Activated CD4-positive, alpha-beta T cell treated with anti-CD3 and anti-CD28 coated beads, Interleukin-2, amount 50 U/mL, for 16 hours (primary cell): ENCODE measurements around the gene CCT5.

Experiments used
- DNase-seq: peaks from one replicate; pipeline ENCODE4 v3.0.0-alpha.2; 2020

CCT5 gene

DNA sequence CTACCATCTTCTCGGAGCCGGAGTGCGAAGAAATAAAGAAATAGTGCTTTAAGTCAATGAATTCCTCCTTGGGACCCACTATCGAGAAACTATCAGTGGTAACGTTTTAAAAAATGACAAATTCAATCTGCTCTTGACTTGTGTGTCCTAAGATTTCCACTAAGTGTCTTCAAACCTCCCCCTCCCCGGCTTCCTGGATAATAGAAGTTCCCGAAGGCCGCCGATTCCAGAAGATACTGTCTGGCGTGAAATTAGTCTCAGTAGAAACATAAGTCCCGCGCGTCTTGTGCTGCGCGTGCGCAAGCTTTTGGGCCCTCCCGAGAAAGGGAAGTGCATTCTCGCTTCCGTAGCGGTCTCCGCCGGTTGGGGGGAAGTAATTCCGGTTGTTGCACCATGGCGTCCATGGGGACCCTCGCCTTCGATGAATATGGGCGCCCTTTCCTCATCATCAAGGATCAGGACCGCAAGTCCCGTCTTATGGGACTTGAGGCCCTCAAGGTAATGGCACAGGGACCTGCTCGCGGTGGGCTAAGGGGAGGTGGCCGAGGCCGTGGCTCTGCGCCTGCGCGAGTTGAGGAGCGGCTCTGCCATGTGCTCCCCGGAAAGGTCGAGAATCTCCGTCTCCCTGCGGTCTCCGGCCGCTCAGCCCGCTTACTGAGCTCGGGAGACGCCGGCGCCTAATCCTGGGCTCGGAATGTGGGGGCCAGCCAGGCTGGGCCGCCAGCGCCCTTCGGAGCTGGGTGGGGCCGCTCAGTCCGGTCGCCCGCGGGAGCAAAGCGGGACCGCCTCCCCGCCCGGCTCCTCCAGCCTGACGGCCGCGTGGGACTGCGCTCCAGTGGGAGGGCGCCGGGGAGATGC is at the start of gene CCT5:
CCT5 (plus strand) TSS at position 333 of the 858 bp plus-strand sequence; CDS start at position 394, 61 bp downstream.
- DNase-seq, result peak; percentile 95

DNA sequence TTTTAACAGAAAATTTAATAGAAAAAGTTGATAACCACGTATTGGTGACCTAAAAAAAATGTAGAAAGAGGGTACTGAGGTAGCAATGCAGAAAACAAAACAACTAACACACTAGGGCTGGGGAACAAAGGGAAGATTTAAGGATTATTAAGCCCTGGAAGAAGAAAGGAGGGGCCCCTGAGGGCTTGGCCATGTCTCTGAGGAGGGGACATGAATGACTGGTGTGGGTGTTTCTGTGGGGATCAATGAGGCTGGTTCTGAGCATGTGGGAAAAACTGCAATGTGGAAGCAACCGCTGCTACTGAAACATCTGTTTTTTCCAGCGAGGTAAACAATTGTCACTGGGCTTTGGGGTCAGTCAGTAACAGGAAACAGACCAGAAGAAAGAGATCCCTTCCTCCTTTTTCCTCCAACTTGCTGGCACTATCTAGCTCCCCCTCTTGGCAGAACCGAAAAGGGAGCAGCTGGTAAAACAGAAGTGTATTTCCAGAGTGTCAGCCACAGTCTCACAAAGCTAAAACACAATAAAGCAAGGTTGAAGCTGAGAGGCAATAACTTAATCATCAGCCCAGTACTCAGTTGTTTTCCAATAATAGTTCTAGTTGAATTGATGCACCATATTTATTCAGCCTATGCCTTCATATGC is 48.7 kb upstream of the CCT5 start:
- DNase-seq, result no peak

DNA sequence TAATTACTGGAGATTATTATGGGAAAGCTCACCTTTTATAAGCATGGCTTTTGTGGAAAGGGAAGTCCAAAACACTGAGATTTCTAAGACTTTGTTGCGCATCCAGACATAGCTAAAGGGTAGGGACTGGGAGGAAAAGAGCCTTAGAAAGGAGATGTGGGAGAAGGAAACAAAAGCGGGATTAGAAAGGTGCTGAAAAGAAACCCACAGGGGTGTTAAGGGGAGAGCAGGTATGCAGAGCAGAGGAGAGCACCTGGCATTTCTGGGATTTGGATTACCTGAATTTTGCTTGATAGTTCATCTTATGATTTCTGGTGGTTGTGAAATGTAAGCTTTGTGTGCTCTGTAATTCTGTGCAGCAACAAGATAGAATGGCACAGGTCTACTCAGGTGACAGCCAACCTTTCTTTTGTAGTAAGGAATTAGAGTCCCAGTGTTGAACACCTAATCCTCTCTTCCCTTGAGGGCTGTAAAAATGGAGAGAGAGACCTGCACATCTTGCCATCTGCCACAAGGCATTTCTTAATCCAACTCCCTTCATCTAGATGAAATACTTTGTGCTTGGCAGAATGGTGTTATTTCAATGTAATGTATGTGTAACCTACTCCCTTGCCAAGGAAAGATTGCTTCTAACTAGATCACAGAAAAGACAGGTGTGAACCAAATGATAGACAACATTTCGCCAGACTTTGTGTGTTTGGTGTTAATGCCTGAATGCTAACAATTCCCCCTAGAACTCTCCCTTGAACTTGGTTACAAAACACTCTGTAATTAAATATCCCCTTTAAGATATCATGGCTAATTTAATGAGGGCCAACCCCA is 47.8 kb upstream of the CCT5 start:
- no peak for DNase-seq

DNA sequence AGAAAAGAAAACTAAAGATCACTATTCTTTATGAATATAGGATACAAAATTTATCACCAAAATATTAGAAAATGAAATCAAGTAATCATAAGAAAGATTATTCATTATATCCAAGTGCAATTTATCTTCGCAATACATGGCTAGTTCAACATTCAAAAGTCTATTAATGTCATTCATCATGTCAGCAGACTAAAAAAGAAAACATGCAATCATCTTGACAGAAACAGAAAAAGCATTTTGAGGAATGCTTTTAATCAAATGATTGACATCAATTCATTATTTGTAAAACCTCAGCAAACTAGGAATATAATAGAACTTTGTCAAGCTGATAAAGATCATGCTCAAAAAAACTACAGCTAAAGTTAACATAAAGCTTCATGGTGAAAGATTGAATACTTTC is 41.1 kb upstream of the CCT5 start:
- no peak for DNase-seq

DNA sequence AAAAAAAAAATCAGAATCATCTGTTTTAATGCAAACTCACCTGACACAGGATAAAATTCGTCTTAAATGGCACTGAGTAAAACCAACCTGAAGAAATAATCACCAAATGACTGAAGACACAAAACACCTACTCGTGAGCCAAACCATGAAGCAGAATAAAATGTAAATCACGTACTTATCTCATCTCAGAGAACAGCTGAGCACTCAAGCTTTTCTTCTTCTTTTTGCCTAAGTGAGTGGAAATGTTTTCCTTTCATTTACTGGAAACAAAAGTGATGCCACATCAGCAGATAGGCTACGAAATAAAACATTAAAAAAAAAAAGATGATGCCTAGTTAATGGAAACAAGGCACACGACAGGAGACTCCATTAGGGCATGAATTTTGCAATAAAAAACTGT is 36.8 kb upstream of the CCT5 start:
- DNase-seq, result no peak

DNA sequence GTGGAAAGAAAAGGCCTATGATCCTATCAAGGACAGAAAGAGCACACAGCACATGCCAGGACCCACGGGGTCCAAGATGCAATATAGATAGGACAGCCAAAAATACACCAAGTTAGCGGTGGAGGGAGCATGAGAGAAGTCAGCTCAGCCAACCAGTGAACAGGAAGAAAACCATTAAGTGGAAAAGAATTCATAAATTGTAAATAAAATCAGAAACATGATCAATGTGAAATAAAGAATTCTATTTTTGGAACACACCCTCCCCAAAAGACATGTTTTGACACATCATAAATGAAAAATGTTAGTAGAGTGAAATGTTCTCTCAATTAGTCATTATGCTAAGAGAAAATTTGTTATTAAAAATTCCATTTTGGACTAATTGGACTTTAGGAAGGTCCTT is 36.0 kb upstream of the CCT5 start:
- DNase-seq, result no peak

DNA sequence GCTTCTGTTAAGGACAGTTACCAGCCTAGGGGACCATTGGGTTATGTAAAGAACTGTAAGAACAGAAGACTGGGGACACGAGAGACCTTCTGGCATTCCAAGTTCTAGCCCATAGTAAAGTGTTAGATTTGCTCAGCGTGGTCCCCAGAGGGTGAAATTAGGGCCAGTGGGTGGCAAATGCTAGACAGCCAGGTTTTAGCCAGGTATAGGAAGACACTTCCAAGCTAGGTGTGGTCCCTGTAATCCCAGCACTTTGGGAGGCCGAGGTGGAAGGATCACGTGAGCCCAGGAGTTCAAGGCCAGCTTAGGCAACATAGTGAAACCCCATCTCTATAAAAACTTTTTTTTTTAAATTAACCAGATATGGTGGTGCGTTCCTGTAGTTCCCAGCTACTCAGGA is 34.7 kb upstream of the CCT5 start:
- DNase-seq, result no peak

DNA sequence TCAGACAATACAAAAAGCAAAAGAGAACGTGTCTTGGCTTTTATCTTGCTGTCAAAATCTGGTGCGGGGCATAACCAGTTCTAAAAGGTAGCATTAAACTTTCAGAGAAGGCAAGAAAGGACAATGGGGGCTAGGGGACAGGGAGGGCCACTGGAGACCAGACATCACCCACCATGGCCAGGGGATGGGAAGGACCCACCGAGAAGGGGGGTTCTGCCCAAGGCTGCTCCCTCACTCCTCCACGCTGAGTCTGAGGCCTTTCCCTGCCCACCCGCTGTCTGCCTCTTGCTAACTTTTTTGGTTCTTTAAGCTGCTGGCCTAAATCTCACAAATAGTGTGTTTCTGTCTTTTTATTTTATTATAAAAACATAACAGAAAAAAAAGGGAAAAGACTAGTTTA is 34.0 kb upstream of the CCT5 start:
- no peak for DNase-seq

DNA sequence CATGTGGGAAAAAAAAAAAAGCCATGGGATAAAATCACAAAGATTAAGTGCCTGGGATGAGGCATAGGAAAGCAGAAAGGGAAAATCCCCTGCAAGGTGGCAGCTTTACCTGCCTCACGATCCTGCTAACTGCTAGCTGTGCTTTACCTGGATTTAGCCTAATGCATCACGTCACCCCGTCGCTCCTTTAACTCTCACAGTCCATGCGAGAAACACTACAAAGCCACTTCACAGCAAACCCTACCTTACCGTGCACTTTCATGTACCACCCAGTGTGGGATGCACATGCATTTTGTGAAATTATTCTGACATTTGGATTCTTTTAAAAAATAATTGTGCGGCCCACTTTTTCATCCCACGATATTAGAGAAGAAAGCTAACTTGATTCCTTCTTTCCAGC is 31.4 kb upstream of the CCT5 start:
- DNase-seq, result no peak

DNA sequence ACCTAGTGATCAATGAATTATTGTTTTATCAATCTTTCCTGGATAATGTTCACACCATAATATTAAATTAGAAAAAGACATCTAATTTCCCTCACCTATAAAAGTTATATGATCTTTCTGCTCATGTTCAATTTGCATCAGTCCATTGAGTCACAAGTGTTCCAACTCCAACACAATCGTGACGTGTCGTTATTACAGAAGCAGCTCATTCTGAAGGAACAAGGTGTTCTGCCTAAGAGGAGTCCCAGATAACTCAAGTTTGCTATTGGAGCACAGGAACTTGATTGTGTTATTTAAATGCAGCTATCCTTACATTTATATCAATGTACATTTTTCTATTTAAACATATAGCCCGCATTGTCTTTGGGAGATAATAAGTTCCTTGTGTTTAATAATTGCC is 31.0 kb upstream of the CCT5 start:
- no peak for DNase-seq

DNA sequence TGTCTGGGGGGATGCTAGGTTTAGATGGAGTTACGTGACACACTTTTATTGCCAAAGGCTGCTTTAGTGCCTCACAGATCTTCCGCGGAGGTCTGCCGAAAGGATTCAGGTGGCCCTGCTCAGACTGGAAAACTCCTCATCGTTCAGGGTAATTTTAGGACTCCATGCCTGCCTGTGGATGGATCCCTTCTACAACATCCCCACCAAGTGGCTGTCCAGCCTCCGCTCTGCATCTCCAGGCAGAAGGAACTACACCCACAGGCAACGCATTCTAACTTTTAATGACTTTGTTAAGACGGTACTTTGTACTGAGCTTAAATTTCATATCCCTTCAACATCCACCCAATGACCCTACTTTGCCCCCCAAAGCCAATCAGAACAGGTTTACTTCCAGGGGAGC is 29.8 kb upstream of the CCT5 start:
- DNase-seq, result no peak

DNA sequence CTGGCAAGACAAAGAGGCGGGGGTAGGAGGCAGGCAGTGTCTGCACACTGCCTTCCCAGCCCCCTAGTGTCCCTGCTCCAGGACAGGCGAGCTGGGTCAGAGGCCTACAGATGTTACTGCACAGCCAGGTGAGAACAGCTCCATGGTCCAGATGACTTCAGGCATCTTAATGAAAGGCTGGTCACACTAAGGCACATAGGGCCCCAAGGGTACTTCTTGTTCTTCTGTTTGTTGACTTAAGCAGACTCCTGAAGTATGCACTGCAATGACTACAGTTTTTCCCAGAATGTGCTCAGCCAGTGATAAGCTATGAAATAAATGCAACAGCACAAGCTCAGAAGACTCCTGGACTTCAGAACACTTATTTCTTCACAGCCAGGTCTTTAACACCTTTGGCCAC is 27.8 kb upstream of the CCT5 start:
- DNase-seq, result no peak

DNA sequence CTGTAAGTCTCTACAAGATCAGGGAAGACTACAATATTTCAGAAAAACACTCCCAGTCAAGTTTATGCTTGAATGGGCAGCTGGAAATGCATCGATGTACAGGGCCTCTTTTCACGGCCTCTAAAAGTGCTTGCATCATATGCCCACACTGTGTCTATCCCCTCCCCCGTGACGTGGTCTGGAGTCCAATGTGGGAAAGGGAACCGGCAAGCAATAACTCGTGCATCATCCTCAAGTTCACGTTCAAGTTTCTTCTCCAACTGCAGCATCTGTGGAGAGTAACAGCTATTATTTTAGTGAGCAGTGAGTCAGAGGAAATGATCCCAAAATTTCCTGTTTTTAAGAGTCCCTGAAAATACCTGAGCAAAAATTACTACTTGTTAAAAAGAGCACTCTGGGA is 22.7 kb upstream of the CCT5 start:
- DNase-seq, result no peak

DNA sequence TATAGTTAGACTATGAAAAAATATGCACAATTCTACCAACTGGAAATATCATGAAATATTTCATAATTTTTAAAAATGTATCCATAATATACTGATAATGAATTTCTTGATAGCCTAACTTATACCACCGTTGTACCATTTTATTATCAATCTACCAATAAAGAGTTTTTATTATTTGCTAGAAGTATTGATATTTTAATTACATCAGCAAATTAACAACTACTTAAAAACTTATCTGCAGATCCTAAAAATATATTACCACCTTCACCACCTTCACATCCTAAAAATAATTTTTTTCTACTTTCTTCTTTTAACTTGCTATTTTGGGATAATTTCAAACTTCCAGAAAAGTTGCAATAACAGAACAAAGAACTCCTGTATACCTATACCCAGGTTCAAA is 21.8 kb upstream of the CCT5 start:
- no peak for DNase-seq

DNA sequence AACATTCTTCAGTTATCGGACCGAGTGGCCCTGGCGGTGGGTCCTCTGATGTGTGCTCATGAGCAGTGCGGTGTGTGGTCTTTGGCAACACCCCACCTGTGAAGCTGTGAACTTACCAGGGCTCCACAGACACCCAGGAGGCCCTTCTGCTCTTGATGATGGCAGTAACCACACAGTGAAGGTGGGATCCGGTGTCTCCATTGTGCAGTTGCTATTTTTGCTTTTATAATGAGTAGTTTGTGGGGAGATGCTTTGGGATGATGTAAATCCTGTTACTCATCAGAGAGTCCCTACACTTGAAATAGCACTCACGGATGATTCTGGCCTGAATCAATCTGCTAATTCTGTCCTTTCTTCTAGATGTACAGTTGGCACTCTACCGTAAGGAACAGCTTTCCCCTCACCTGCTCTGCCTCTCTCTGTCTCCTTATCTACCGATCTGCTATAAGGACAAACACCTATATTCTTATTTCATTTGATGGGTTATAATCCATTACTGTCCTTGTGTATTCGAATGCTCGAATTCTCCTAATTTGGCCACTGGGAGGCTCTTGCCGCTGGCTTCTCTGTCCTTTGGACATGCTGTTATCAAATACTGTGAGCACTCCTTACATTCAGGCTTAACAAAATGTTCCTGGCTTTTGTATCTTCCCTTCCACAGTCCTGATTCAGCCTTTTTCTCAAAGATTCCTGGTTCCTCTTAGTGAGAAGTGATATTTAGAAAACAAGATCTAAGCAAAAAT is 20.6 kb upstream of the CCT5 start:
- no peak for DNase-seq

DNA sequence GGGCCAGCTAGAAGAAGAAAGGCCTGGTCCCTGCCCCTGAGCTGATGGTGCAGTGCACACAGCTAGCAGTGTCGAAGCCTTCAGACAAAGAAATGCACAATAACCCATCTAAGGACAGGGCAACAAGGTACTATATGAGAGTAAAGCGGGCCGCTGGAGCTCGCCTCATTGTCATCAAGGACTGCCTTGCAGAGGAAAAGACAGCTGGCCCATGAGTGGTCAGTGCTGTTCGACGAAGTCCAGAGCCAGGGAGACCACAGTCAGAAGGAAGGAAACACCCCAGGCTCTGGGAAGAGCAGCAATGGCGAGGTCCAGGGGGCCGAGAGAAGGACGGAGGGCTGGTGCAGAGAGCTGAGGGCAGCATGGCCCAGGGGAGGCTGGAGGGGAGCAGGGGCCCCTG is 17.7 kb upstream of the CCT5 start:
- DNase-seq, result no peak

DNA sequence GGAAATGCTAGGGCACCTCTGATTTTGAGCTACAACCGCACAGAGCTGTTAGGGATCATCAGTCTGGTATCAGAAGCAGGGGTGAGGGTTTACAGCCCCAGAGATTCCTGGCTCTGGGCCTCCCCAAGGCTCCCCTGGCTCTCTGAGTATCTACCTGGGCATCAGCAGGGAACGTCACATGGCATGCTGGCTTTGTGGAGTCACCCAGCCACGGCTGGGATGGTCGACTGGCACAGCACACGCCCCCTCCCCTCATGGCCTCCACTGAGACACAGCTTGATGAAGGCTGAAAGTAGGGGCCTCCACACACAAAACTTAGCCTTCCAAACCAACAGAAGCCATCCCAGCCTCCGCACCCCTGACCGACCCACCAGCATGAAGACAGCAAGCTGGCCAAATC is 17.1 kb upstream of the CCT5 start:
- DNase-seq, result no peak

DNA sequence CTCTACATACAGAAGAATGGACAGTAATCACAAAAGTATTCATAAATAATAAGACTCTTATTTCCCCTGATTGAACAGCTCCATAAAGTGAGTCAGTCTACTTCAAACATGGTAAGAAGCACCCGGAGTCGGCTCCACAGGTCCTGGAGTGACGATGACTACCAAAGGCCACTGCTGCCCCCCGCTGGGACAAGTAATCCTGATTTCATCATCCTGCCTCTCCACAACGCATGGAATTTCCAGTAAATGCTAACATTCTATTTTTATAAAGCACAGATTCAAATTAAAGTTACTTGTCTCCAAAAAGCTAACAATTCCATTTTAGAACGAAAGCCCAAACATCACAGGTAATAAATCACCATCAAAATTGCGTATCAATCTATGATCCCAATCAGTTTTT is 16.6 kb upstream of the CCT5 start:
- DNase-seq, result no peak

DNA sequence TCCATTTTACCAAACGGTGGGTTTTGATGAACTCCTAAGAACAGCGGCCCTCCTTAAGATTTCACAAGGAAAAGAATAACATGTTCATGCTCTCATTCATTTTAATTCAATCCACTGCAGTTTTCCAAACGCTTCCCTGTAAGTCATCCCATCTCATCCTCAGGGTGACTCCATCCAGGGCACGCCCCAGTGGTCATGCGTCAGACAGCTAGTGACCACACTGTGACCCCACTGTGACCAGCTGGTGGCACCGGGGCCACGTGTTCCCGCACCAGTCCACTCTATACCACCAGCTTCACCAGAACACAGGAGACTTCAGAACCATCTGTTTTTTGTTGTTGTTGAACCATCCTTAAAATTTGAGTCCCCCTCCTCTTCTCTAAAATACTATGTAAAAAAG is 14.7 kb upstream of the CCT5 start:
- no peak for DNase-seq

DNA sequence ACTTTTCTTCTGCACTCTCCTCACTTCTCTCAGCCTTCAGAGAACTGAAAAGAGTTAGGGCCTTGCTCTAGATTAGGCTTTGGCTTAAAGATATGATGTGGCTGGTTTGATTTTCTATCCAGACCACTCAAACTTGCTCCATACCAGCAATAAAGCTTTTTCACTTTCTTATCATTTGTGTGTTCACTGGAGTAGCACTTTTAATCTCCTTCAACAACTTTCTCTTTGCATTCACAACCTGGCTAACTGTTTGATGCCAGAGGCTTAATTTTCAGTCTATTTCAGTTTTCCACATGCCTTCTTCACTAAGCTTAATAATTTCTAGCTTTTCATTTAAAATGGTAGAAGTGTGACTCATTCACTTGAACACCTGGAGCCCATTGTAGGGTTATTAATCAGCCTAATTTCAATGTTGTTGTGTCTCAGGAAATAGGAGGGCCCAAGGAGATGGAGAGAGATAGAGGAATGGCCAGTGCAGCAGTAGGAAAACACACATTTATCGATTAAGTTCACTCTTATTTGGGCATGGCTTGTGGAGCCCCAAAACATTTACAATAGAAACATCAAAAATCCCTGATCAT is 6.3 kb upstream of the CCT5 start:
- no peak for DNase-seq

DNA sequence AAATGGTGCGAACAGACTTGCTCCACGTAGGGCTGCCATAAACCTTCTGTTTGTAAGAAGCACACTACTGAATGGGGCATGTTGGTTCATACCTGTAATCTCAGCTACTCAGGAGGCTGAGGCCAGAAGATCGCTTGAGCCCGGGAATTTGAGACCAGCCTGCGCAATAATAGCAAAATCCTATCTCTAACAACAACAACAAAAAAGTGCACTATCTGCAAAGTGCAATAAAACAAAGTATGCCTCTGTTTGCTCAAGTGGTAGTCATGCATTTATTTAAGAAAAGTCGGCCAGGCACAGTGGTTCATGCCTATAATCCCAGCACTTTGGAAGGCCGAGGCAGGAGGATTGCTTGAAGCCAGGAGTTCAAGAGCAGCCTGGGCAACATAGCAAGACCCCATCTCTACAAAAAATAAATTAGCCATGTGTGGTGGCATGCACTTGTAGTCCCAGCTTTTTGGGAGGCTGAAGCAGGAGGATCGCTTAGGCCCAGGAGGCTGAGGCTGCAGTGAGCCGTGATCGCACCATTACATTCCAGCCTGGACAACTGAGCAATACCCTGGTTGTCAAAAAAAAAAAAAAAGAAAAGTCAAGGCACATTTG is 5.6 kb upstream of the CCT5 start:
- no peak for DNase-seq

DNA sequence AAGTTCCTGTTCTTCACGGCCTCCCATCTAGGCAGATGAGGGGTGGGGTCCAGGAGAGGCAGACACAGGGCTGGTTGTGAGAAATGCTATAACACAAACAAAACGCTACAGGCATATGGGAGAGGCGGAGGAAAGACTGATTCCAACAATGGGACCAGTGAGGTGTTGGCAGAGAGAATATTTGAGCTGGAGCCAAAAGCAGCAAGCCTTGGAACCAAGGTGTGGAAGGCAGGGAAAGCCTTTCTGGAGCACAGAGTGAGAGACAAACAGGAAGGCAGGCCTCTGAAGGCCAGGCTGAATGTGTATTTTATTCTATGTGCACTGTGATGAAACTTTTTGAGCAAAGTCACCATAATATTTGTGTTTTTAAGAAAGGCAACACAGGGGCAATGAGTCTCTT is 3.3 kb upstream of the CCT5 start:
- DNase-seq, result no peak
